ENCODE measurements around the gene GALNT17.

Gene GALNT17

DNA sequence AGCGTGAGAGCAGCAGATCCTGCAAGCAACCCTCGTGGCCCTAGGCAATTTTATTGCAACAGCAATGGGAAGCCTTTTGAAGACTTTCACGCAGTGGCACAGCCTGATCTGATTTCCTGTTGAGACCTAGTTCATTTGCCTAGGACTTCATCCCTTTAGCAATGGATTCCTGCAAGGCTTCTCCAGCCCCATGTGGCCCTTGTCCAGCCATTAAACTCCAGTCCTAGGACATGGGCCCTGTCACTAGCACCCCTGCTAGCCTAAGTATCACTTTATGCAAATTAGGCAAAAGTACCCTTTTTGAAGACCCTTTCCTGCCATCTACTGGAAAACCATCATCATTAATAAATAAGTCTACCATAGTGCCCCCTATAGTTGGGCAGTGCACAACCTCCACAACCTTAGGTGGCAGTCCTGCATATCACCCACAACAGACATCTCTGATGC lies 379.4 kb downstream of the GALNT17 start:
- DNase-seq = no peak

DNA sequence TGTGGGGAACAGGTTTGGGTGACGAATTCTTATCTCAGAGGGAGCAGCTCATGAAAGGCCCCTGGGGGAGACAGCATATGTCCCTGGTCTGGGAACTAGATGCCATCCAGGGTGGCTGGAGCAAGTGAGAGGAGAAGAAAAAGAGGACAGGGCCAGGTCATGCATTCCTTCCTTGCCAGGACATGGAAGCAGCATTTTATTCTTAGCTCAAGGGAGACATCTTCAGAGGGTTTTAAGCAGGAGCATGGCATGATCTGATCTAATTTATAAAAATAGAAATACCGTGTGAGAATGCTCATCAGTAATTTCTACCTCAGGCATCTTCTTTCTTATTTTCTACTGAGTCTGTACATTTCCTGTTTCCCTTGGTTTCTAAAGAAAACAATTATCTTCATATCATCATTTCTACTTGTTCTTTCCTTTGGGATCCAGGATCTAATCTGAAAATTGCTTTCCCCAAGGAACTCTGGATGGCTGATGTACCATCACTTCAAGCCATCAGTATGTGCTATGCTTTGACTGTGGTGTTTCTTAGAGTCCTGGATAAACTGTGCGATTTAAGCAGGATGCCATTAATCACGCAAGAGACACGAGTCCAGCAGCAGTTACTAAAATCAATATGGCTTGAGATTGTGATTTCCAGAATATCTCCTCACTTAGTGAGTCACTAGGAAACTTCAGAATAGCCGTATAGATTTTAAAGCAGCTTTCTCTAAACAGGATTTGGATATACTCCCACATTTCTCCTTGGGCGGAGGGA lies 386.2 kb downstream of the GALNT17 start:
- DNase-seq = no peak

DNA sequence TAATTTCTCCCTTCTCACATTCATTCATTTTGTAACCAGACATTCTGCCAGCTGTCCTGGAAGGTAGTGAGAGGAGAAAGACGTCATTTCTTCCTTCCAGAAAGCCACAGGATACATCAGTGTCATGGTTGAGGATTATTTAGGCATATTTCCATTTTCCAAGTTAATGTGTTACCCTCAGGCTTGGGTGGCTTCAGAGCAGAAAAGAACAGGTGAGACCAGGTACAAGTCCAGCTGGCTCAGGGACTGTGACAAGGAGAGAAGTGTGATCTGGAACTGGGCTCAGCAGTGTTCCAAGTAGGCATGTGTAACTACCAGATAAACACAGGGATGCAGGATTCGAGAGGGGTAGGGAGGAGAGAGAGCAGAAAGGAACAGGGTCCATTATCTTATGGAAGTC lies 386.9 kb downstream of the GALNT17 start:
- DNase-seq = no peak

DNA sequence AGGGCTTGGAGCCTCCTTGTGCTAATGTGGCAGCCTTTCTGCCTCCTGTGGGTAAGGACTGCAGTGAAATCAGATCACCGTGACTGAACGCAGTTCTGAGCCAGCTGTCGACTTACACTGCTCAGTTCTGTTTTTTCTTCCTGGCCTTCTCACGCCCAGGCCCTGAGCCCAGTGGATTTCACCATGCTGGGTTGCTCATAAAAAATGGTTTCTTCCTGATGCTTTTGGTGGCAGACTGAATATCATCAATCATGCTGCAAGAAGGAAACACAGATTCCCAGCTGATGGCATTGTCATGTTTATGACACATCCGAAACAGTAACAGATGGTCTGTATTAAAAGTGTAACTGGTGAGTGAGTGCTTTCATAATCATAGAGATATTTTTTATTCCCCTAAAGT lies 389.6 kb downstream of the GALNT17 start:
- no peak for DNase-seq

DNA sequence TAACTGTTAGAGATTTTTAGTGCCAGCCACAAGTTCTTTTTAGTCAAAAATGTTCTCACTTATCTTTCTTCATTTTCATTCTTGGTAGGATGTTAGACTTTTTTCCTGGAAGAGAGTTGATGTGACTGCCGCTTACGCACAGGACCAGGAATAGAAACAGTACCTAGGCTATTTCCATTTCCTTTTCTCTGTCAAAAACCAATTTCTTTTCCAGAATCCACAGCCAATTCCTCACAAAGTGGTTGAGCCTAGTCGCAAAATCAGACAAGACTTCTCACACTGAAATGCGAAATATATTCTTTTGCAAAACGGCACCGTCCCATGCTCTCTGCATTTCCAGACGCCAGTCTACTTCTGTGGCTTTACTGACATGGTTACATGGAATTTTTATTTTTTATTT lies 394.2 kb downstream of the GALNT17 start:
- no peak for DNase-seq

DNA sequence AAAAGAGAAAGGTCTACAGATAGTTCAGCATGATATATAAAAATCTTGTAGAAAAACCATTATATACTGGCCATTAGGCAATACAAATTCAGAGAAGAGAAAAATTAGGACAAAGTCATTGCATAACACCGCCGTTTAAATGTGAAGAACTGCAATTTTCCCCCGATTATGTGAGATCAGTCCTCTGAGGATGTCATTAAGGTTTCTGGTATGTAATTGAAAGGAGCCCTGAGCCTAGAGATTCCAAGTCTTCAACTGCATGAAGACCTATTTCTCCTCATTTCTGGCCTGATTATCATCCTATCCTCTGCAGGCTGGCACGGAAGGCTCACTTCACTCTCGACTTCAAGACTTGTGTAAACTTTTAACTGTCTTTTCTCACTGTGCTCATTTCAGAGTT lies 395.3 kb downstream of the GALNT17 start:
- DNase-seq = no peak

DNA sequence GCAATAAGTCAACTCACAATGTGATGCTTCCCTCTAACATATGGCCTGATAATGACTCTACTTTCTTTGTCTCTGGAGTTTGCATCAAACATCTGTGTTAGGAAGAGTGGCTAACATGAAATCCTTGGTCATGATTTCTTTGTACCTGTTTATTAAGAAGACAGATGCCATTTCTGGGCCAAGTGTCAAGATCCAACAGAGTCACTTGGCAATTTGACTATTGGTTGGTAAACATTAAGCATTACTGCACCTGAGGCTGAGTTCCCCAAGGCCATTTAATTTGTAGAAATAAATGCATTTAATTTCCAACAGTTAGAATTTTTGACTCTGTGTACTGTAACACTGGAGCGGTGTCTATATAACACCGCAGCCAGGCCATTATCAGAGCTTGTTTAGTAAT lies 403.7 kb downstream of the GALNT17 start:
- no peak for DNase-seq

DNA sequence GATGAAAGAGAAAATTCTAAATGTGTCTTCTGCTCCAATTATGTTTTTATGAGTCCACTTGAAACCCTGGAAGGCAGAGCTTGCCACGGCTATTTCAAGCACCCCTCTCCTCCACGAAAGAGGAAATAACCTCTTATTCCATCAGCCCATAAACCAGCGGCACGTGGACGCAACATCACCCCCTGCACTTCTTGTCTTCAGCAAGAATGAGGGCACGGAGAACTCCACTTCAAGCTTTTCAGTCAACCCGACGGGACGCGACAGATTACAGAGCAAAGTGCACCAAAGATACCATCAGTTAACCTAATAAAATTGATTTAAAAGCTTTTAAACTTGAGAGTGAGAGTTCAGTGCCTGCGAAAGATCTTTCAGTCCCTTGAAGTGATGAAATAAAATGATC lies 406.3 kb downstream of the GALNT17 start:
- no peak for DNase-seq

DNA sequence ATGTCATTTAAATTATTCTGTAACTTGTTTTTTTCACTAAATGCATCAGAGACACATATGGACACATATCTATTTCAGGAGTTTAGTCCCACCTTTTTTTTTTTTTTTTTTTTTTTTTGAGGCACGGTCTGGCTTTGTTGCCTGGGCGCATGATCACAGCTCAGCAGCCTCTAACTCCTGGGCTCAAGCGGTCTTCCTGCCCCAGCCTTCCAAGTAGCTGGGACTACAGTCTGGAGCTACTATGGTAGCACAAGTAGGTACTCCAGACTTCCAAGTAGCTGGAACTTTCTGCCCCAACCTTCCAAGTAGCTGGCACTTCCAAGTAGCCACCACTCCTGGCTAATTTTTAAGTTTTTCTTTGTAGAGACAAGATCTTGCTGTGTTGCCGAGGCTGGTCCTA lies 407.7 kb downstream of the GALNT17 start:
- no peak for DNase-seq

DNA sequence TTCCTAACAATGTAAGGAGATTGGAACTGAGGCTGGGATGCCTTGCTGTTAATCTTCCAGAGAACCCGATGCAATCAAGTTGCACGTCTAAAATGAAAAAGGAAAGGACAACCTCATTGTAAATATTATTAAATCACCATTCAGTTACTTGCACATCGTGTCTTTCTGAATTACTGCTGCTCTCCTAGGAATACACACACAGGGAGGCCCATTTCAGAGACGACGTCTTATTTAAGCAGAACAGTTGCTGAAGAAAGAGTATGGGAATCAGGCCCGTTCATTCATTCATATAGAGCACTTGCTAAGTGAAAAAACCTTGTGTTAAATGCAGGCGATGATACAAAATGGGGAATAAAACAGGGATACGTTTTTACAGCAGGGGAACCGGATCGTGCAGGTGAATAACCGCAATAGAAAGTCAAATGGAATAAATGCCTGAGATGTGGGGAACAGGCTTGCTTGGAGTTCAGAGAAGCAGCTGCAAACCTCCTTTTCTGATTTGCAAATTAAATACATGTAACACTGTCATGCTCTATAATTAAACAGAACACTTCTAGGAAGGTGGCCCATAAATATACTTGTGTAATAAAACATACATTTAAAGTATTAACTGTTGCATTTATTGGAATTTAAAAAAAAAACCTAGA lies 409.9 kb downstream of the GALNT17 start:
- DNase-seq = no peak

DNA sequence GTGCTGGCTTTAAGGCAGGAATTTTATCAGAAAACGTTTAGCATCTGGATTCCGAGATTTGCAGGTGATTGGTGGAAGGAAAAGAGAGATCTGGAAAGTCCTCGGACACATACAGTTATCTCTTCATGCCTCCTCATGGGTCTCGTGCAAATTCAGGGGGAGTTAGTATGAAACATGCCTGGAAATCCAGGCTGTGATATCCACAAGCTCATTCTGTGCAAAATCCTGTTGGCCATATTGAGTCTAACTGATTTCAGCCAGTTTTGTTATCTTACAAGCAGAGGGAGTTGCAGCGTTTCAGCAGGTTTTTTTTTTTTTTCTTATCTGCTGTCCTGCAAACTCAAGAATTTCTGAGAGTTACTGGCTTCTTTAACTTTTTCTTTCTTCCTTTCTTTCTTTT lies 411.5 kb downstream of the GALNT17 start:
- DNase-seq = no peak

DNA sequence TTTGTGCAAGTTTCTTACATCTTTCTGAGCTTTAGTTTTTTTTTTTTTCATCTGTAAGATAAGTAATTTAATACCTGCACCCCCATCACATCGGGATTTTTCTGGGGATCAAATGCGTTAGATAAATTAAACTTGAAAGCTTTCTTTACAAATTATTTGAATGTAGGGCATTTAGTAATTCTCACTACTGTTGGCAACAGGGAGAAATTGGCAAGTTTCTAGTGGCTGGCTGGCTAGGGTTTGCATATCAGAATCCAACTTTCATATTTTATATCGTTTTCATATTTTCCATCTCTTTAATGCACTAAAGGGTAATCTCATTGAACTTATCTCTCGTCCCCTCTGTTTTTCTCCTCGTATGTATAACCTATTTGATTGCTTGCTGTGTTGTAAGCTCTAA lies 412.9 kb downstream of the GALNT17 start:
- no peak for DNase-seq

DNA sequence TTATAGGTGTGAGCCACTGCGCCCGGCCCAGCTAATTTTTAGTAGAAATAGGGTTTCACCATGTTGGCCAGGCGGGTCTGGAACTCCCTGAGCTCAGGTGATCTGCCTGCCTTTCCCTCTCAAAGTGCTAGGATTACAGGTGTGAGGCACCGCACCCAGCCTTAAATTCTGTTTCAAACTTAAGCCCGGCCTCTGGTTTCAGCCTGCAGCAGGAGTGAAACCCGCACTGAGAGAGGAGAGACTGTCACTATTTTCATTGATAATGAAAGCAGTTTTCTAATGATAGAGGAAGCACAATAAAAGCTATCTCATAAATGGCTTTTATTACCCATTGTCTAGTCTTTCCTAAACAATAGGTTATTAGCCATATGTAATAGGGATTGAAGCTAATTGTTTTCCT lies 415.5 kb downstream of the GALNT17 start:
- DNase-seq = no peak

DNA sequence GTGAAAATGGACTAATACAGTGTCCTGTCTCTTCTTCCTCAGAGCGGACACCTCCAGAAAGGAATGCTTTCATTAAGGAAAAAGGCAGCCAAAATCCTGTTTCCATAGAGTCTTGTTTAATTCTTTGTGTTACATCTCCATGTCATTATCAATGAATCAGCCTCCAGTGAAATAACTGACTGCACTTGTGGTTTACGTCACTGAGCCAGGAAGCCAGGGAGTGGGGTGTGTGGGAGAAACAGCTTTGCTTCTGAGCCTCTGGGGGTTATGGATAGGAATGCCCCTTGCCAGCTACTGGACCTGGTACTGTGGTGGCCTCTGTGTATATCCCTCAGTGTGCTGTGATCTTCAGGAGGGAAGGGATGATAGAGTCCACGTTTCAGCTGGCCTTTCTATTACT lies 416.8 kb downstream of the GALNT17 start:
- DNase-seq = no peak

DNA sequence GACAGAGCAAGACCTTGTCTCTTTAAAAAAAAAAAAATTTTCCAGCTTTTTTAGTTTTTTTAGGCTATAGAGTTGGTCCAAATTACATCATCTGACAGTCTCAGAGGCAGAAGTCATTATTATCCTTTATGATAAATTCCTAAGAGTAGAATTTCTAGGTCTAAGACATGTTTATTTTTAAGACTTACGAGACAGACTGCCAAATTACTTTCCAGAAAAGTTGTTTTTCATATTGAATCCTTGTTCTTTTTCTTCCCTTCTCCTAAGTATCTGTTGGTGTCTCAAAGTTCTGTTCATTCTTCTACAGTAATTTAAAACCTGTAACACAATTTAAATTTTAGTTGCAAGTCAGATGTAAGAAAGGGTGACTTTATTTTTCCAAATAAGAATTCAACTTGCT lies 421.4 kb downstream of the GALNT17 start:
- DNase-seq = no peak

DNA sequence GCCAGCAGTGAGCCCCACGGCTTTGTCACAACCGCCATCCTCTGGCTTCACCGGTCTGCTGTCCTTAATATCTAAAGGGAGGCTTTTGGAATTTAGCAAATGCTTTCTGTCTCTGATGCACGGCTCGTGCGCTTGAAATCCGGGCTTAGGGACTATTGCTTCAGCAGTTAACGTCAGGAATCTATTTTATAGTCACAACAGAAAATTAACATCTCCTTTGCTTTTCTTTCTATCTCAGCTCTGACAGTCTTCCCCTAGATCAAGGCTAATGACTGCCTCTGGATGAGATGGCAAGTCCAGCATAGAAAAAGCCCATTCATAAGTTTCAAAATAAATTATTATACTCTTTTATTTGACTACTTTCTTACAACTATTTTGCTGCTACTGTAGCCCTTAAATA lies 423.8 kb downstream of the GALNT17 start:
- DNase-seq = no peak

DNA sequence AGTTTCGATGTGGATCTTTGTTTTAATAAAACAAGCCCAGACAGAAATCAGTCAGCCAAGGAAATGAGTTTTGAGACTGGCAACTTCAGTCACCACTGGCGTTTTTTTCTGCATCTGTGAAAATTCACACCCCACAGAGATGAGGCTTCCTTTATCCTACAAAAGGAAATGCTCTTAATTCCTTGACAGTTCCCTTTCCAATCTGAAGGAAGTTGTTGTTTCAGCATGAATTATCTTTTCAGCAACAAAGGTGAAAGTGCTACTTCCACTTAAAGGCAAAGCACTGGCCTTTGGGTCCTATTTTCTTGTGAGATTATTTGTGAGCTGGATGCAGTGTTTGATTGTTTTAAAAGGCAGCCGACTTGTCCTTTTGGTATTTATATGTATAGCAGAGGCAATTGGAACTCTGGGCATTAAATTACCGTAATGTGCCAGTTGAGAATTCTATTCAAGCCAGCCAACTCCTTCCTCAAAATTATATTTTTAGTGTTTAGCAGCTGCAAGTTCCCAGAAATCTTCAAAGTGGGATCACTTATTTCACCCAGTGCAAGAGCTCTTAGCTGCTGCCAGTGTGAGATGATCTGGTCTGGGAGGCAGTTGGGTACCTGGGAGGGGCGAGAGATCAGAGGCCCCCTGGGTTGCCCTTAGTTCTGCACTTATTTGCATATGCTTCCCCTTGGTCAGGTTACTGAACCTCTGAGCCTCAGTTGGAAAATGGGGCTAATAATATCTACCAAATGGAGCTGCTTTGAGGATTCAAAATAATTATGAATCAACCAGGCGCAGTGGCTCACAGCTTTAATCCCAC lies 427.1 kb downstream of the GALNT17 start:
- DNase-seq = no peak

DNA sequence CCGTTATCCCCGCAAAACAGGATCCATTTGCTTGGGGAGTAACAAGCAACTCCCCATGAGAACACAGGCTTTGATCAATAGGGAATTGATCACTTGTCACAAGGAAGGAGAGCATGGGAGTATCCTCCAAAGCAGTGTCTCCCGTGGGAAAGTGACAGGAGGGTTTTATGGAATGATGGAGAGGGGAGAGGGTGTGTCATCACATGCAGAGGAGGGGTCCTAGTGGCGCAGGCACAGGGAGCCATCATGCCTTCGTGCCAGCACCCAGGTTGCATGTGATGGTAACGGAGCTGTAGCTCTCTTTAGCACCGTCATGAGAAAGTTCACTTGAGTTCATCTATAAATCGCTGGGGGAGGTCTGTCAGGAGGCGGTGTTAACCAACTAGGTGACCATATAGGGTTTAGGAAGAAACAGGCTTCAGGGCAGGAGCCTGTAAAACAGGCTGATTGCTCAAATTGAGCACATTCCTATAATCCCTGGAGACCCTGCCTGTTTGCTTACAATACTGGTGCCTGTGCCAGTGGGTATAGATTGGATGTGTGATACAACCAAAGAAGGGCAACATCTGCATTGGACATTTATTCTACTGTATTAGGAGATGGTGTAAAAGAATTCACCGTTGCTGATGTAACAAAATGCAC lies 428.5 kb downstream of the GALNT17 start:
- DNase-seq = no peak

DNA sequence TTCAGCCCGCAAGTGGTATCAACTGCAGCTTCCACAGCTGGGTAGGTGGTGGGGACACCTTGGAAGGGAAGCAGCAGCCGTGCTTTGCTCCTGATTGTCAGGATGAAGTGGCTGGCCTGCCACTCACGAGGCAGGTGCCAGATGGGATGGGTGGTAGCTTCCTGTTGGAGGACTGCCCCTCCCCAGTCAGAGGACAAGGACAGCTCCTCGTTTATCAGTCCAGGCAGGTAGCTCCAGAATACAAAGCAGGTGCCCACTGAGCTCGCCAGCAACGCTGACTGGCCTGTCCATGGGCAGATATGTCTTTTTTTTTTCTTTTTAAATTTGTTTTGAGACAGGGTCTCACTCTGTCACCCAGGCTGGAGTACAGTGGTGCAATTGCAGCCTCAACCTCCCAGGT lies 431.3 kb downstream of the GALNT17 start:
- DNase-seq = no peak

DNA sequence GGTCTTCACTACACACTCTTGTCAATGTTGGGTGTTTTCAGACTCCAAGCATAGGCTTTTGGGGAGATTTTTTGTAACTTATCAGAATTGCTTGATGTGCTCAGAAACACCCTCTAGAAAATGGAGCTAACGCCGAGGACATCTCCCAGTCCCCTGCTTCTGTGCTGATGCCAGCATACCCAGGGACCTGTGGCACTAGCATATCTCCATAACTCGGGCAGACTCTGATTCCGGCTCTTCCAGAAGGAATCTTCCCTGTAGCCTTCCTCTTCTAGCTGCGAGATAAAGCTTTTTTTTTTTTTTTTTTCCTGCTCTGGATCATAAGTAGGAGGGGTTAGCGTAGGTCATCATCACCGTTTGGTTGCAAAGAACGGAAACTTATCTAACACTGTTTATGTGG lies 434.4 kb downstream of the GALNT17 start:
- DNase-seq = no peak

DNA sequence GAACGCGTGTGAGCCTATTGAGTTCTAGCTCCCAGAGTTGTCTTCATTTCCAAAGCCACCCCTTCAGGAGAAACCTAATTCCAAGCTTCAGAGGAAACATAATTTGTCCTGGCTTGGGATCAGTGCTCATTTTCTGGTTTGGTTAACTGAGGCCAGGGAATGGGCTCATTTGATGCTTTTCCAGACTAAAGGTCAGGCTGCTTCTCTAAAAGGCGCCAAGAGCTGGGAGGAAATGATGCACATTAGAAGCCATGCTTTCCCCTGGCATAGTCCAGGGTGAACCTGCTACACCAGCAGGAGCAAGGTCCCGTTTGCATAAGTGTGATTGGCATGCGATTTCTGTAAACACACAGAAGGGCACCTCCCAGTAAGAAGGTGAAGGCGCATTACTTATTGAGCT lies 435.0 kb downstream of the GALNT17 start:
- DNase-seq = no peak

DNA sequence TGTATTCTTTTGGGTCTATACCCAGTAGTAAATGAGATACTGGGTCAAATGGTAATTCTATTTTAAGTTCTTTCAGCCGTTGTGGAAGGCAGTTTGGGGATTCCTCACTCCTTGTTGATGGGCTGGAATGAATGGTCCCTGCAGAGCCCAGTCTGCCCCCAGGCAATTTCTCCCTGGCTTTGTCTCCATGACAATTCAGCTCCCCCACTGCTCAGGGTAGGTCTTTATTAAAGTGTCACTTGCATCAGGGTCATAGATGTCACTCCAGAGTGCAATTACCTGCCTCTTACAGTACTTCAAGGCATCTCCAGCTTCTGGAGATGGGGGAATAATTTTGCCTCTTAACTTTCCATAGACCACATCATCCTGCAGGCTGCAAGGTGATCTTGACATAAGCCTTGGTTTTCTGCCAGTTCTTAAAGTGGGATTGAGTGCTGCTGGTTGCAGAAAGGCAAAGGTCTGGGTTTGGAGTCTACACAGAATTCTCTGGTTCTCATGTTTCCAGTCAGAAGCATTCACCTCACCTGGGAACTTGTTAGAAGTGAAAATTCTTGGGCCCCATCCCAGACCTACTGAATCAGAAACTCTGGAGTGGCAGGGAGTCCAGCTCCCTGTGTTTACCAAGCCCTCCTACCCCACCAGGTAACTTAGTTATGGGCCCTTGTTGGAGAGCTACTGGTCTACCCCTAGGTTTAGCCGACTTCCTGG lies 442.4 kb downstream of the GALNT17 start:
- DNase-seq = no peak

DNA sequence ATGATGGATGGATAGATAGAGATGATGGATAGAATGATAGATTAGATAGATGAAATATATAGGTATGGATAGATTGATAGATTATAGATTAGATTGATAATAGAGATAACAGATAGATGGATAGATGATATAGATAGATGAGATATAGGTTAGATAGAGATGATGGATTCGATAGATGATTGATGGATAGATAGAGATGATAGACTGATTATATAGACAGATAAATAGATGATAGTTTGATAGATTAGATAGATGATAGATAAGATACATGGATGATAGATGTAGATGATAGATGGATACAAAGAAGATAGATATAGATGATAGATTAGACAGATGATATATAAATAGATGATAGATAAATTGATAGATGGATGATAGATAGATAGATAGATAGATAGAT lies 448.1 kb downstream of the GALNT17 start:
- no peak for DNase-seq
